UCSD-AML1 (cell line): Measurements from ENCODE around the gene MYO1D.

Source experiments
- DNase-seq: peaks from one replicate; lab custom pipeline; 2025; ENCODE audit not compliant: unreplicated experiment; lab: John Stamatoyannopoulos, UW

The MYO1D gene

DNA sequence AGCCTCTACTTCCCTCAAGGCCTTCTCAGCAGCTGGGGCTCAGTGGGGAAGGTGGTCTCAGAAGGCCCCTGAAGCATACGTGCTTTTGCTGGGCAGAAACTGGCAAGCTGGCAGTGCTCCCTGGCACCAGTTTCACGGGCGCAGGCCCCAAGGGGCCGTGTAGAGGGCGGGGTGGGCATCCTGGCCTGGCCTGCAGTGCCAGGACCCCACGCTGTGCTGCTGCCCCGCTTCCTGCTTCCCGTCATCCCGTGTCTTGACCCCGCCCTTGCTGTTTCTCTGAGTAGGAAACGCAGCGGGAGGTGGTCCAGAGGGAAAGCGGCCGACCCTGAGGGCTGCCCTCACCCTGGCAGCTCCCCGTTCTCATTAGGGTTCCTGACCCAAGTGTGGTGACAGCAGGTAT is 383.4 kb downstream of the MYO1D start:
- no peak for DNase-seq

DNA sequence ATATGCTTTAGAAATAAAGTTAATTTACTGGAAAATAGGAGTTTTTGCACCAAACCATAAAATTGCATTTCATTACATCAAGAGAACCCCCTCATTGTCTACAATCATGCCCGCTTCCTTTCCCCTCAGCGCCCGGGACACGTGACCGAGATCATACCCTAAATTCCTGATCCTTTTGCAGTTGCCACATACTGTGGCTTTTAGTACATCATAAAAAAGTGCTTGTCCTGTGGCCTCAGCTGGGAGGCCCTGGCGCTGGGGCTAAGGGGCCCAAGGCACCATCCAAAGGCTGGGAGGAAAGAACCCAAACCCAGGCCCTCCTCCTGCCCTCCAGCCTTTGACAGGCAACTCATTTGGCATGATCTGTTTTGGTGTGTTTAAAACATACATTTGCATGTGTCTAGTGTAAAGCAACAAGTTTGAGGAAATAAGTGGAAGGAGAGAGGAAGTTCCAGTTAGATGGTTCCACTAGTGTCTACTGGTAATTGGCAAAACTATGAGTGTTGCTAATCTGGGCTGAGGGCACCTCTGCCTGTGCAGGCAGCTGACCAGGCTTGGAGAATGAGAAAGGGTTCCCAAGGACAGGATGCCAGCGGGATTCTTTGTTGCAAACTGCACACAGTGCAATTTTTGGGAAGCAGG is 384.2 kb downstream of the MYO1D start:
- no peak for DNase-seq

DNA sequence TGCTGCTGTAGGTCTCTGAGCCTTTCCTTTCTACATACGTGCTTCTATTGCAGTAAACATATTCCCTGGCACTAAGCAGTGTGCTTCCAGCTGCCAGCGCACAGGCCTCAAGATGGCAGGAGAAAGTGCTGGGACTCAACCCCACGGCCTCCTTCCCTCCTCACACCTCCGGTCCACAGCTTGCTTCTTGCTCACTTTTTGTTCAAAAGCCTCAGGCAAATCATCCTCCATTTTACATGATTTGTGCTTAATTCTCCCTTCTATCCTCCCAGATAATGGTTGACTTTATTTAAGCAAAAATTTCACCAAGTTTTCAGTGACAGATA is 384.7 kb downstream of the MYO1D start:
- DNase-seq: no peak

DNA sequence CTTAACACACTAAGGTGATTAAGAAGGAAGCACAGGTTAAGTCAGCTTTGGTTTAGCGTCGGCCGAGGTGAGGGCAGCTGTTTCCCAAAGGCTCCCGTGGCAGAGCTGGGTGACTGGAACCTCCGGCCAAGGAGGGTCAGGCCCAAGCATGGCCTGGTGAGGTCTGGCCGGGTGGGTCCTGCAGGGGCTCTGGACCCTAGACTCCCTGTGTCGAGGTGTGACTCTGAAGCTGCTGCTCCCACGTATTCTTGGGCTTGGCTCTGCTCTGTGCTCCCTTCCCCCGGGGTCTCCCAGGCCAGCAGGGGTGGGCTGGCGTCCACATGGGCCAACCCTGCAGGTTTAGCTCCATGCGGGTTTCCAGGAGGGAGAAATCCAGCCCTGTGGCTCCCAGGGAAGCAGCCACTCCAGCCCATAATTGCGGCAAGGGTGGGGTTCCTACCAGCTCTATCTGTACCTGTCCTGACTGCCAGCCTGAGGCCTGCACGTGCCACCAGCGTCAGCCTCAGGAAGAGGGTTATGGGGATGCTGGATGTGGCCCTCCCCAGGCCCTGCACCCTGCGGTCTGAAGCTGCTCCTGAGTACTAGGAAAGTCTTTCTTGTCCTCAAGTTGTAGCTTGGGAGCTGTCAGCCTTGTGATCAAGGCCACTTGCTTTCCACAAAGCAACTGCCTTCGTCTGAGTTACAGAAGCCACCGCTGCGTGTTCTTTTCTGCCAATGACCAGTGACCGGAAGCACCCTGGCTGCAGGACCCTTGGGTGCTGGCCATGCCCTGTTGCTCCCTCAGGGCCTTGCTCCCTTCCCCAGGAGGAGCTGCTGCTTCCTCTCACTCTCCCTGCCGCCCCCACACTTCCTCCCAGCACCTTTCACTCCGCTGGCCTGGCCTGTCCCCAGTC is 385.3 kb downstream of the MYO1D start:
- peak; percentile 38 for DNase-seq

DNA sequence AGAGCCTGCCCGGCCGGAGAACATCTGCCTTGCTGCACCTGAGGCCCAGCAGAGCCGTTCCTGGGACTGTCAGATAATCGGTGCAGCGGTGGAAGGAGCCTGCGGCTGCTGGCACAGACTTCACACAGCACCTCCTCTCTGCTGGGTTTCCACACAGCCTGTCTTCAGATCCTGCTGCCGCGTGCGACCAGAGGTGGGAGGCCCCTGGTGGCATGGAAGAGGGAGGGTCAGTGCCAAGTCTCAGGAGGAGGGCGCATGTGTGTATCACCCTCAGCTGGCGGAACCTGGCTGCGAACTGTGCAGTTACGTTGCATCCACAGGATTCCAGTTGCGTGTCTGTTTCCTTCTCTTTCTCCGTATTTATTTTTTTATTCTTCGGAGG is 386.8 kb downstream of the MYO1D start:
- no peak for DNase-seq

DNA sequence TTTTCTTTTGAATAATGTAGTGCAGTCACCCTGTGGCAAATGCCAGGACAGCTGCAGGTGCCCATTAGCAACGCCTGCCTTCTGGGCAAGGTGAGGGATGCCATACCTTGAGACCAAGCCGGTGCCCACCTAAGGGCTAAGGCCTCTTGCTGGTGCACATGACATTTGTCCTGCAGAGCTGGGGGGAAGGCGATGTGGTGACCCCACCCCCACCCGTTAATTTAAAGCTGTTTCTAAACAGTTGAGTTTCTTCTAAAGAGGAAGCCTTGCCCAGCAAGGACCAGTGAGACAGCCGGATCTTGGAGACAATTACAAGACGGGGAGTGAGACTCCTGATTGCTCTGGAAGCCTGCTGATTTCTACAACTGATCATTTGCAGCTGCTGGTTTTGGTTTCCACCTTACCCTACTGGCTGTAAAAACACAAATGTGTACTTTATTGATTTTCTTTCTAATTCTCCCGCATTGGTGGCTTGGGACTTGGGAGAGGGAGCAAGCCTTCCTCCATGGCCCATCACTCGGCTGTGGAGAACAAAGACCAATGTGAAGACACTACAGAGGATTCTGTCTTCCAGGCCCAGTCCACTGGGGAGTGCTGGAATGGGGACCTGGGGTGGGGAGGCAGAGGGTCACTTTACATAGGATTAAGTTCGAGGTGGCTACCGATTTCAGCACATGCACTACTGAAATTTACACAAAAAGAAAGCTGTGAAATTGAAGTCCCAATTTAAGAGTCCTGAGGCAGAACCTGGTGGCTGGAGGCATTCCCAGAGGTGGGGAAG is 387.4 kb downstream of the MYO1D start:
- no peak for DNase-seq

DNA sequence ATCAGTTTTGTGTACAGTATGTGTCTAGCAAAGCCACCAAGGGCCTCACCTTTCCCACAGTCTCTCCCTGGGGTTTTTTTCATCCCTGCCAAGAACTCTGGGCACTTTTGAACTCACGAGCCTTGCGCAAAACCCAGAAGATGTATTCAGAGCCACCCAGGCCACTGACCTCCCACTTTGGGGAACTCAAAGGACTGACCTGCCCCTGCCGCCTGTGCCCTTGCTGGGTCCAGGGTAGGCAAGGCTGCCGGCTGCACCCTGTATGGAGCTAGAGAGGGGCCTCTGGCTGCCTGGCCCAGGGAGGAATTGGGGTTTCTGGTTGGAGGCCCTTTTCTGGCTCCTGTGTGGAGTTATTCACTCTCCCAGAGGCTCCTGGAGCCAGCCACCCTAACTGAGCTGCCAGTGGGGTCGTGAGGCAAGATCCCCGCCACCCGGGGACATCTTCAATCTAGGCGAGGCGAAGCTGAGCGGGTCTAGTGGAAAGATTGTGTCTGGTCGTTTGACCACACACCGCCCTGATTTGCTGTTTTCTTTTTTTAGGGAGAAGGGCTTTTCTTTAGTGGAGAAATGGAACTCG is 388.2 kb downstream of the MYO1D start:
- DNase-seq: no peak

DNA sequence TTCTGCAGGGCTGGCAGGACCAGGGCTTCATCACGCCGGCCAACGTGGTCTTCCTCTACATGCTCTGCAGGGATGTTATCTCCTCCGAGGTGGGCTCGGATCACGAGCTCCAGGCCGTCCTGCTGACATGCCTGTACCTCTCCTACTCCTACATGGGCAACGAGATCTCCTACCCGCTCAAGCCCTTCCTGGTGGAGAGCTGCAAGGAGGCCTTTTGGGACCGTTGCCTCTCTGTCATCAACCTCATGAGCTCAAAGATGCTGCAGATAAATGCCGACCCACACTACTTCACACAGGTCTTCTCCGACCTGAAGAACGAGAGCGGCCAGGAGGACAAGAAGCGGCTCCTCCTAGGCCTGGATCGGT is 388.8 kb downstream of the MYO1D start:
- no peak for DNase-seq

DNA sequence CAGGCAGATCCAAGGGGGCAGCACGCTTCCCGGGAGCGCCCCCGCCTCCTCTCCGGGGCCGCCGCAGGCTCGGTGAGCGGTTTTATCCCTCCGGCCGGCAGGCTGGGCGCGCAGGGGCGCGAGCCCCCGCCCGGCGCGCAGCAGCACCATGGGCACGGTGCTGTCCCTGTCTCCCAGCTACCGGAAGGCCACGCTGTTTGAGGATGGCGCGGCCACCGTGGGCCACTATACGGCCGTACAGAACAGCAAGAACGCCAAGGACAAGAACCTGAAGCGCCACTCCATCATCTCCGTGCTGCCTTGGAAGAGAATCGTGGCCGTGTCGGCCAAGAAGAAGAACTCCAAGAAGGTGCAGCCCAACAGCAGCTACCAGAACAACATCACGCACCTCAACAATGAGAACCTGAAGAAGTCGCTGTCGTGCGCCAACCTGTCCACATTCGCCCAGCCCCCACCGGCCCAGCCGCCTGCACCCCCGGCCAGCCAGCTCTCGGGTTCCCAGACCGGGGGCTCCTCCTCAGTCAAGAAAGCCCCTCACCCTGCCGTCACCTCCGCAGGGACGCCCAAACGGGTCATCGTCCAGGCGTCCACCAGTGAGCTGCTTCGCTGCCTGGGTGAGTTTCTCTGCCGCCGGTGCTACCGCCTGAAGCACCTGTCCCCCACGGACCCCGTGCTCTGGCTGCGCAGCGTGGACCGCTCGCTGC is 389.3 kb downstream of the MYO1D start:
- DNase-seq: no peak

DNA sequence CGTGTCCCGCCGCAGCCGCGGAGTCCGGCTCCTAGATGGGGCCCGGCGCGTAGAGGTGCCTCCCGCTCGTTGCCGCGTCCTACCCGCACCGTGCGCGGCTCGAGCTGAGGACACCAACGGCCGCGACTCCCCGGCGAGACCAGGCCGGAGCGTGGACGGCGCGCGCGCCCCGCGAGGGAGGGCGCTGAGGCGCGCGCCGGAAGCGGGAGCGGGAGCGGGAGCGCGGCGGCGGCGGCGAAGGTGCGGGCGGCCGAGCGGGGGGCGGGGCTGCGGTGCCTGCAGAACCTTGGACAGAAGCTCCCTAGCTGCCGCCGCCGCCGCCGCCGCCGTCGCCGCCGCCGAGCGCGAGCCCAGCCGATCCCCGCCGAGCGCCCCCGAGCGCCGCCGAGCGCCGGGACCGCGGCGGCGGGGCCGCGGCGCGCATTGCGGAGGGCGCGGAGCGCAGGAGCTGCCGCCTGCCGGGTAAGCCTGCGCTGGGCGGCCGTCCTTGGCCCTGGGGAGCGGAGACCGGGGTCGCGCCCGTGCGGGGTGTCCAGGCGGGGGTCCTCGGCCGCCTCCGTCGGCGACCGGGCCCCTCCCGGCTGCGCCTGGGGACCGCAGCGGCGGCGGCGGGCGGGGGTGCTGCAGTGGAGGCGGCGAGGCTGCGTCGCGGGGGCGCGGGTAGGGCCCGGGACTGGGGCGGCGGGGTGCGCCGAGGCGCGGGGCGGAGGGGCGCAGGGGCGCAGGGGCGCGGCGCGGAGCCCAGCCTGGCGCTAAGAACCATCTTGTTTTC is 390.0 kb downstream of the MYO1D start, which contains the start of gene CDK5R1:
Gene CDK5R1, plus strand, starts transcription at position 293 of the 772 bp plus-strand sequence. CDS start 628 bp downstream, outside the sequence.
- DNase-seq: peak; percentile 56

DNA sequence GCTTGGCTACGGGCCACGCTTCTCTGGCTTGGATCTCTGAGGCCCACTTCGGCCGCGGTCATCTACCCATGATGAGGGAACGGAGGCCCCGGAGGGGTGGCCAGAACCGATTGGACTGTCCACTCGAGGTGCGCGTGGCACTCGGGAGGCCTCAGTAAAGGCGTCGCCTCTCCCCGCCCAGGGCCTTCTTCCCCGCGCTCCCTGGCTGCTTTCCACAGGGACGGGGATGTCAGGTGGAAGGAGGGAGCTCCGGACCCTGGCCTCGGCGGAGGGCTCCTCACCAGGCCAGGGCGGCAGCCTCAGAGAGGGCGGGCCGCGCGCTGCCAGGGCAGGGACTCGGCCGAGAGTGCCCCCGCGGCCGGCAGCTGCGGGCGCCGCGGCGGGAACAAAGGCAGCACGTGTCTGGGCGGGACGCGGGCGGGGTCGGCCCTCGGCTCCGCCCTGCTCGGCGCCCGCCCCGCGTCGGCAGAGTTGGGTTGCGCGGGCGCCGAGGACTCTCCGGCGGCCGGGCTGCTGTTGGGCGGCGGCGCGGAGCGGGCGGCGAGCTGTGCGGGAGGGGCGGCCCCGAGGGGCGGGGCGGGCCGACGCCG is 390.7 kb downstream of the MYO1D start:
- peak; percentile 53 for DNase-seq

DNA sequence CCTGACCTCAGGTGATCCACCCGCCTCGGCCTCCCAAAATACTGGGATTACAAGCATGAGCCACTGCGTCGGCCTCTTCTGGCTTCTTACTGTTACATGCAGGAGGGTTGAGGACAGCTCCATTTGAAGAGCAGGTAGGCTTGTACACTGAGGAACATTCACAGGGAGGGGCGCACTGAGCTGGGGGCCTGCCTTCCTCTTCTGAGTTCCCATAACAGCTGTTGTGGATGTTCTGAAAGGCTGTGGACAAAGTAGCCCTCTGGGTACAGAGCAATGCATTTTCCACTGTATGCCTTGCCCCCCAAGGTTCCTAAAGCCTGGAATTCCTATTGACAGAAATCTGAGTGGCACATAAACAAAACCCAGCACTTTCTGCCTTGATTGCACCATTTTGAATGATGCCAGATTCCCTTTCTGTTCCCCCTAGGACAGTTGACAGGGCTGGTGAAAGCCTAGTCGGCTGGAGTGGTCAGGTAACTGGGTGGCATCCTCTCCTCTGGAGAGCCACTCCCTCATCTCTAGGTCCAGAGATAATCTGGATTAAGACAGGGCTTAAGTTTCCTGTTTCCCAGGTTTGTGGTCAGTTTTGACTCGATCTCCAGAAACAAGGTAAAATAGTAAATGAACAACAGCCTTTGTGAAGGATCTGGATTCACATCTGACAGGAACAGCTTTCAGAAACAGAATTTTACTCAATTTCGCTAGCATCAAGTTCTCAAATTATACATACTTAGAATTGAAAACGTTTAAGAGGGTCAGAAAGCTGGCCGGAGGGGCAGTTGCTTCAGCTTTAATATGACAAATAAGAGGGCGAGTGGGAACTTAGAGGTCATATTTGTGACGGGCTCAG is 391.4 kb downstream of the MYO1D start:
- no peak for DNase-seq

DNA sequence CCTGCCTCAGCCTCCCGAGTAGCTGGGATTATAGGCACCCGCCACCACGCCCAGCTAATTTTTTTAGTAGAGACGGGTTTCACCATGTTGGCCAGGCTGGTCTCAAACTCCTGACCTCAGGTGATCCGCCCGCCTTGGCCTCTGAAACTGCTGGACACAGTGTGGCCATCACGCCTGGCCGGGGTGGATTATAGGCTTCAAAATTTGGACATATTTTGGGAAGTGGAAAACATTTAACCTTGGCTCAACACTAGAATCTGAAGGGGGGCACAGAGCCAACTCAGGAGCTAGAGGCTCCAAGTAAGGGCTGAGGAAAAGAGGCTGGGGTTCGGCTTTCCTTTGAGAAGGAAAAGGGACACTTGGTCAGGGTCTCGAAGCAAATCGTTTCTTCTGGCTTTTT is 392.3 kb downstream of the MYO1D start:
- no peak for DNase-seq

DNA sequence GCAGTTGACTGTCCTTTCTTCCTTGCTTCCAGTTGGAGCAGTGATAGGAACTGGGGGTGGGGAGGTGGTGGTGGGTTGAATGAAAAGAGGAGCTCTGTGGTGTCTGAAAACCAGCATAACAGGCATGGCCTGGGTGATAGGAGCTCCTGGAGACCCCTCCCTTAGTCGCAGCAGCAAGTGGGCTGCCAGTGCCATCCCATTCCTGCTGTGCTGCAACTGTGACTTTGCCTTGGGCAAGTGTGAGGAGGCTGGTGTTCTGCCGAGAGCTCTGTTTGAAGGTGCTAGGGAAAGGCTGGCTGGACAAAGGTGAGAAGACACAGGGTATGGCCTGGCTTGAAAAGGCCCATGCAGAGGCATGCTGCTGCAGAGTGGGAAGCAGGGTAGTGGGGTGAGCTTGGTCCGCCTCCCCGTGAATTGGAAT is 392.9 kb downstream of the MYO1D start:
- no peak for DNase-seq

DNA sequence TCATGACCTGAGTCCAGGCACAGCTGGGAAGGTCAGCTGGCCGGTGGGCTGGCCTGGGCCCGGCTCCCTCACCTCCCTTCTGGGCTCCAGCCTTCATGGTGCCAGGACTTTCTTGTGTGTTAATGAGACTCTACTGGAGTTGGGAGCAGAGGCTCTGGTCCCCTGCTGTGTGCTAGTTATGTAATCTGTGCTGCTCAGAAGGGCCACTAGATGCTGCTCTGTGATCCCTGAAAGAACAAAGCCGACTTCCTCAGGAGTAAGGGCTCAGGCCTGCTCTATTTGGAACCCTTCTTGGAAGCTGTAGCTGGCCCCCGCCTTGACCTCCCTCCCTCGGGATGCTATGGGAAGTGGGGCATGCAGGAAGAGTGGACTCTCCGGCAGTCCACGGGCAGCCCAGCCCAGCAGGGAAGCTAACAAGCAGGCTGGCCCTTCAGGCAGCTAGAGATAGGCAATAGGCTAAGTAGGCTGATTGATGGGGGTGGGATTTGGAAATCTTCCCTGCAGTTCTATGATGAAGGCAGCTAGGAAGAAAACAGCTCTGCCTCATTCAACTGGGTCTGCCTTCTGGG is 393.4 kb downstream of the MYO1D start:
- no peak for DNase-seq

DNA sequence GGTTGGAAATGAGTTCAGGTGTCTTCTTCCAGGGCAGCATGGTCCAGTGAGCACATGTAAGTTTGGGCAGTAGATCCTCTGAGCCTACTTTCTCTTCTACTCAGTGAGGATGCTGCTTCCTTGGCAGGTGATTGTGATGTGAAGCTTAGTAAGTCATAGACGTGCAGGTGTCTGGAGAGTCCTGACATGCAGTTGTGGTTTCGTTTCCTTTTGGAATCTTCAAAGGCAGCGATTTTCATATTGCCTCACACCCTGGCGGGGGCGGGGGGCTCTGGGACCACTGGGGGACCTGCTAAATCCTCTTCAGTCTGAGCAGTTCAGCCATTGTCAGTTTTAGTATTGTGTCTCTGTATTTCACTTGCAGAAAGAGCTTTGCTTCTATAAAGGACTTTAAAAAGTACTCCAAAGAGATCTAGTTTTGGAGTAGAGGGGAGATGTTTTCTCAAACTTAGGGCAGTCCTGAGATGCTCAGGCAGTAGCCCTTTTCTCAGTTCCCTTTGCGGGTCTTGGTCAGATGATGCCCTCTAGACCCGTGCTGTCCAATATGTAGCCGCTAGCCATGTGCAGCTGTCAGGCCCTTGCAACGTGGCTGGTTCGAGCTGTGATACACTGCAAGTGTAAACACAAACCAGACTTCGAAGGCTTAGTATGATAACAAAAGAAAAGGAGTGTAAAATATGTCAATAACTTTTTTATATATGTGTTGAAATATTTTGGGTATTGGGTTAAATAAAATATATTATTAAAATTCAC is 394.2 kb downstream of the MYO1D start:
- no peak for DNase-seq

DNA sequence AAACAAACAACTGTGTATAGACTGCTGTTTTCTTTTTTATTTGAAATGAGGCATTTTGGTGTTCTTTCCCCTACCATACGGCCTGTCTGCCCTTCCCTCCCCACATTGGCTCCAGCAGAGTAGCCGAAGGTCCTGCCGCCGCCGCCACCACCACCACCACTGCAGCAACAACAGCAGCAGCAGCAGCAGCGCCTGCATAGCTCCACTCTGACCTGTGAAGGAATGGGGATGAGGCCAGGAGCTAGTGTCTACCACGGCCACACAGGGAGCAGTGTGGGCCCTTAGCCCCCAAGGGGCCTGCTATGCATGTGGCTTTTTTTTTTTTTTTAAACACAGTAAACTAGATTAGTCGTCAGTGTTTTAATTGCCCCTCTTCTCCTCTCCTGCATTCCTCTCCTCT is 395.7 kb downstream of the MYO1D start:
- no peak for DNase-seq
